GM12891 (cell line): ENCODE results near the gene ZNF593OS.

ENCODE experiments used
- POLR2A ChIP-seq: IDR thresholded peaks from 2 replicates; pipeline ENCODE4 v1.6.1; 2011; ENCODE audit warnings: low read depth, low read length, control low read depth
- POLR2AphosphoS5 ChIP-seq: IDR thresholded peaks from 2 replicates; pipeline ENCODE4 v1.6.1; 2011; ENCODE audit warnings: low read depth, low read length, control low read depth
- SPI1 ChIP-seq: IDR thresholded peaks from 2 replicates; pipeline ENCODE4 v1.6.1; 2011; ENCODE audit warnings: low read depth, low read length, control low read depth
- TAF1 ChIP-seq: IDR thresholded peaks from 2 replicates; pipeline ENCODE4 v1.6.1; 2011; ENCODE audit warnings: low read depth, low read length, control low read depth

DNA sequence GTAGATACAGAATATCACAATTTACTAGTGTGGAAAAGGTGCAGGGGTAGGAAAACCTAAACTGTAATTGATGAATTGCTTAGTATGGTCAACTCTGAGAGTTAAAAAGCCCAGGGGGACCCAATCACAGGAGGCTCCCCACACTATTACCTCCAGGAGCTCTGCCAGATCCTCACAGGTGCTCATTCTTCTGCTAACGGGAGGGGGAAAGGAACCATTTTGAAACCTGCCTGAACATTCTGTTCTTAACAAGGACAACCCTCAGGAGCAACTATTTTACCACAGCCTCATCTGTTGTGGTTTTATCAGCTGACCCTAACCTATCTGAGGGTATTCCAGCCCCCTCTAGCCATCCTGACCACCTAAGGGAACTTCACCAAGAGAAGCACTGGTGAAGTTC, 40.9 kb downstream of the ZNF593OS start:
- no peak for TF ChIP-seq SPI1
- no peak for TF ChIP-seq POLR2AphosphoS5
- no peak for TF ChIP-seq POLR2A
- TF ChIP-seq TAF1 = no peak
